Measurements from ENCODE around the gene PLCXD3. TPM values are rescaled to one million over a fixed set of nuclear protein-coding genes. Genes with fewer than 3 reads are reported as not detected.

PLCXD3 gene
- total RNA-seq, 1 donor from 2014 or later: not detected

- peaks cover 18% of the 10 kb centered on the region for H3K9me3 Mint-ChIP-seq (ENCODE audit: low read depth)
- no peak overlapping the region for H3K4me3 Mint-ChIP-seq (ENCODE audit: unreplicated experiment)
- no peak for DNase-seq (ENCODE audit: low spot score)
- H3K36me3 Mint-ChIP-seq (ENCODE audit: low read depth): no peaks in the 10 kb centered on the region
- no peaks in the 10 kb centered on the region for H3K4me1 Mint-ChIP-seq (ENCODE audit: low read depth)
- H3K27ac Mint-ChIP-seq (ENCODE audit: unreplicated experiment): no peak overlapping the region
- H3K27me3 Mint-ChIP-seq (ENCODE audit: low read depth): no peaks in the 10 kb centered on the region
- no peak for TF ChIP-seq CTCF (IDR thresholded peaks at IDR 0.05)
Measured at GRCh38 chr5:41539454-41539853, 29.1 kb upstream of the PLCXD3 start.

GRCh38 chr5:41537581-41537980, 27.2 kb upstream of the PLCXD3 start:
- H3K36me3 Mint-ChIP-seq (ENCODE audit: low read depth): no peaks in the 10 kb centered on the region
- H3K4me3 Mint-ChIP-seq (ENCODE audit: unreplicated experiment): no peak overlapping the region
- DNase-seq (ENCODE audit: low spot score): no peak
- H3K4me1 Mint-ChIP-seq (ENCODE audit: low read depth): no peaks in the 10 kb centered on the region
- H3K27ac Mint-ChIP-seq (ENCODE audit: unreplicated experiment): no peak overlapping the region
- no peak for TF ChIP-seq CTCF (IDR thresholded peaks at IDR 0.05)
- peaks cover 21% of the 10 kb centered on the region for H3K9me3 Mint-ChIP-seq (ENCODE audit: low read depth)
- no peaks in the 10 kb centered on the region for H3K27me3 Mint-ChIP-seq (ENCODE audit: low read depth)

- no peak for TF ChIP-seq CTCF (IDR thresholded peaks at IDR 0.05)
- Mint-ChIP-seq H3K4me3 (ENCODE audit: unreplicated experiment) (no peak overlapping the region), H3K36me3 (ENCODE audit: low read depth) (no peaks in the 10 kb centered on the region), H3K27ac (ENCODE audit: unreplicated experiment) (no peak overlapping the region), H3K9me3 (ENCODE audit: low read depth) (peaks cover 42% of the 10 kb centered on the region), H3K27me3 (ENCODE audit: low read depth) (no peaks in the 10 kb centered on the region), H3K4me1 (ENCODE audit: low read depth) (no peaks in the 10 kb centered on the region)
- no peak for DNase-seq (ENCODE audit: low spot score)
Measured at GRCh38 chr5:41532485-41532884, 22.1 kb upstream of the PLCXD3 start.

- no peak for DNase-seq (ENCODE audit: low spot score)
- Mint-ChIP-seq H3K36me3 (ENCODE audit: low read depth) (no peaks in the 10 kb centered on the region), H3K4me1 (ENCODE audit: low read depth) (no peaks in the 10 kb centered on the region), H3K9me3 (ENCODE audit: low read depth) (peaks cover 28% of the 10 kb centered on the region), H3K4me3 (ENCODE audit: unreplicated experiment) (no peak overlapping the region), H3K27ac (ENCODE audit: unreplicated experiment) (no peak overlapping the region), H3K27me3 (ENCODE audit: low read depth) (no peaks in the 10 kb centered on the region)
- no peak for TF ChIP-seq CTCF (IDR thresholded peaks at IDR 0.05)
Measured at GRCh38 chr5:41527201-41527779, 16.9 kb upstream of the PLCXD3 start.

GRCh38 chr5:41526699-41527098, 16.3 kb upstream of the PLCXD3 start:
- Mint-ChIP-seq H3K36me3 (ENCODE audit: low read depth) (no peaks in the 10 kb centered on the region), H3K4me3 (ENCODE audit: unreplicated experiment) (no peak overlapping the region), H3K27ac (ENCODE audit: unreplicated experiment) (no peak overlapping the region), H3K4me1 (ENCODE audit: low read depth) (no peaks in the 10 kb centered on the region), H3K27me3 (ENCODE audit: low read depth) (no peaks in the 10 kb centered on the region), H3K9me3 (ENCODE audit: low read depth) (peaks cover 28% of the 10 kb centered on the region)
- DNase-seq (ENCODE audit: low spot score): no peak
- no peak for TF ChIP-seq CTCF (IDR thresholded peaks at IDR 0.05)
